NCI-H748 (cell line): ENCODE results near the gene ST6GALNAC3.

Experiments used
- DNase-seq: peaks from one replicate; lab custom pipeline; 2025; ENCODE audit not compliant: unreplicated experiment; lab: John Stamatoyannopoulos, UW

Gene ST6GALNAC3

GRCh38 chr1:76186554-76187170 lies 112.1 kb downstream of the ST6GALNAC3 start:
- peak; percentile 68 for DNase-seq

- DNase-seq: no peak
Measured at GRCh38 chr1:76187436-76187835, 112.9 kb downstream of the ST6GALNAC3 start.

DNA sequence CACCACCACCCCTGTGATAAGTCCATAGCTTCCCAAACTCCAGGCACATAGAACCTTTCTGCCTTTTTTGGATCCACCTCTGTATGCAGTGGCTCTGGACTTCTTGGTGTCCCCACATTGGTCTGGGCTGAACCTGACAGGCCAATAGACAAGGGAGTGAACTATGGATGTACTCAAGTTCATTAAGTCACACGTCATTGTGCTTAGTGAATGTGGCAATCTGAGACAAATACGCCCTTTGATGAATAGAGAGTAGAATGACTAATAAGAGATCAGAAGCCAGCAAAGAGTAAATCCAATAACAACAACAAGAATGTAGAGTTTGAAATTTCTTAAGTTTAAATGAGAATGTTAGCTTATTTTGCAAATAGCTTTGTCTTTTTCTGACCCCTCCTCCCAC lies 114.8 kb downstream of the ST6GALNAC3 start:
- DNase-seq: no peak

DNA sequence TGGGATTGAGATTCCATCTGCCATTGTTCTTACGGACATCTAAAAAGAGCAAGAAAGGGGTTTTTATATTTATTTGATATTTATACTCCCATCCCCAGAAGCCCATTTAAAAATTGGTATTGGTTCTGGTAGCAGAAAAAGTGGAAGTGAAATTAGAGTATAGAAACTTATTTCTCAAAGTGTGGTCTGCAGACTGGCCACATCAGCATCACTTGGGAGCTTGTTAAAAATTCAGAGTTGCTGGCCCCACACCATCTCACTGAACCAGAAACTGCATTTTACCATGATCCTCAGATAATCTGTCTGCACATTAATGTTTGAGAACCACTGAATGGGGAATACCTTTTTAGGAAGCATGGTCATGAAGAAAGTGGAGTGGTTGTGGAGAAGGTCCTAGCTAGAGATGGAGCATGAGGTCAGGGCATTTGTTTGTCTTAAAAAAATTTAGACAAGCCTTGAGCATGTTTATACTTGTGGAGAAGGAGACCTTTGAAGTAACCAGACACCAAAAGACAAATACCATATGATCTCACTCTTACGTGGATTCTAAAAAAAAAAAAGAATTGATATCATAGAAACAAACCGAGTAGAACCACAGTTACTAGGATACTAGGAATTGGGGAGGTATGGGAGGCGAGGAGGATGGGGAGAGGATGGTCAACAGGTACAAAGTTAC lies 116.3 kb downstream of the ST6GALNAC3 start:
- no peak for DNase-seq

- DNase-seq: no peak
Measured at GRCh38 chr1:76191561-76191960, 117.0 kb downstream of the ST6GALNAC3 start.

DNA sequence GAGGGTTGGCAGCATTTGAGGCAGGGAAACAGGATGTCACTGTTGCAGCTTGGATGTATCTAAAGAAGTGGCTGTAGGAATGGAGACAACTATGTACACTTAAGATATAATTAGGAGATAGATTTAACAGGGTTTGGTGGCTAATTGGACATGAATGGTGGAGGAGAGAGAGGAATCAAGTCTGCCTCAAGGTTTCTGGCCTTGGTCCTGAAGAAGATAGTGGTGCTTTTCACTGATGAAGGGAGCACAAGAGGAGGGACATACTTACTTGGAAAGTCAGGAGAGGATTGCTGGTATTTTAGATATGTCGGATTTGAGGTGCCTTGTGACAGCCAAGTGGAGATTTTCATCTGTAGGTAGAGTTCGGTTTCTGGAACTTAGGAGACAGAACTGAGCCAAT lies 123.9 kb downstream of the ST6GALNAC3 start:
- no peak for DNase-seq

DNA sequence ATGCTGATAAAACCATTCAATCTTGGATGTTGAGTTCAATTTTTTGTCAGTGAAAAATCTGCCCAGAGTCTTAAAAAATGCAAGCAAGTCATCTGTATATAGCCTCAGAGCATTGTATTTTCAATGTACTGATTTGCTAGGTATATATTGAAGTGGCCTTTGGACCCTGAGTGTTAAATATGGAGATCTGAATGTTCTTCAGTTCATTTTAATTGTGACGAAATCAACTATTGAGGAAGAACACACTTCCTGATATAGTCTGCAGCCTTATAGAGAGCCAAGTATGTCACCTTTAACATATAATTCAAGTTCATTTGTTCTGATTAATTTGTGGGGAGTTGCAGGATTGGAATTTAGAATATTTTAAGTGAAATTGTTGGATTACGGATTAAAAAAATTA lies 128.1 kb downstream of the ST6GALNAC3 start:
- DNase-seq: no peak

DNA sequence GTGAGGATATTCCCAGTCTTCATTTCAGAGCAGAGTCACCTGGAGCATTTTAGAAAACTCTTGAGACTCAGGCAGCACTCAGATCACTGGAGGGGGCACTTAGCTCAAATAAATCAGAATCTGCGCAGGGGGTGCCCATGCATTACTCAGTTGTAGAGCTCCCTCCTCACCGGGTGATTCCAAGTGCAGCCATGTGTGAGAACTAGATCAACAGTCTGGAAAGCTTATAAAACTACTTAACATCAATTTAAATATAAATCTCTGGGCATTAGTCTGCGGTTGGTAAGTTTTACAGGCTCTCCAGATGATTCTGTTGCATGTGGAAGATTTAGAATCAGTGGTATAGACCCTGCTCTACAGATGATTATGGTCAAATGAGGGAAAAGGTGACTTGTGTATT lies 128.6 kb downstream of the ST6GALNAC3 start:
- no peak for DNase-seq

- DNase-seq: no peak
Measured at GRCh38 chr1:76209238-76209637, 134.7 kb downstream of the ST6GALNAC3 start.

DNA sequence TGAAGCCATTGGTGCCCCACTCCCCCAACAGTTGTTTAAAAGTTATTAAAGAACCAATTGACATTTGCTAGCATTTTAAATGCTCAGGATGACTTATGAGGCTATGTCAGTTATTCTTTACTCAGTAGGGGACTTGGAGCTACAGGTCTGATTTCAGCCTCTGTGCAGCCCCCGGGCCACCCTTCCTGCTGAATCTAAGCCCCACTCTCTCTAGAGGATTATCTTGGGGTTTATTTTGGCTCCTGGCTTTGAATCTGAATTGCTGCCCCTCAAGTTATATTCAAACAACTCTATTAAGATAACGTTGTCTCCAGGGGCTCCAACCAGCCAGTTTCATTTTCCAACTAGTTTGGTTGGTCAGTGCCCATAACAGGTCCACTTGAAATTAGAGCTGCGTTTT lies 135.1 kb downstream of the ST6GALNAC3 start:
- no peak for DNase-seq

DNA sequence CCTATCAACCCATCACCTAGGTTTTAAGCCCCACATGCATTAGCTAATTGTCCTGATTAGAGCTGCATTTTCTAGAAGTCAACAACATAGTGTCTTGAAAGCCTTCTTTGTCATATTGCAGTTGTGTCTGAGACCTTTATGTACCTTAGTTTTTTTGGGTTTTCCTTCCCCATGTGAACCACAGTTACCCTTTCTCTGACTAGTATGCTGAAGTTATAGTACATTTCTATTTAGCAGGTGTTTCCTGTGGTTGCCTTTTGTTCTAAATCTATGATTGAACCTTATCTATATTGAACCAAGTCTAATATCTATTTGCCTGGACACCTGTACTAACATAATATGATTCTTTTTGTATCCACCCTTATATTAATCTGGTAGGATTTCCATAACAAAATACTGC lies 135.6 kb downstream of the ST6GALNAC3 start:
- DNase-seq: no peak

GRCh38 chr1:76218888-76219287 lies 144.3 kb downstream of the ST6GALNAC3 start:
- DNase-seq: no peak

DNA sequence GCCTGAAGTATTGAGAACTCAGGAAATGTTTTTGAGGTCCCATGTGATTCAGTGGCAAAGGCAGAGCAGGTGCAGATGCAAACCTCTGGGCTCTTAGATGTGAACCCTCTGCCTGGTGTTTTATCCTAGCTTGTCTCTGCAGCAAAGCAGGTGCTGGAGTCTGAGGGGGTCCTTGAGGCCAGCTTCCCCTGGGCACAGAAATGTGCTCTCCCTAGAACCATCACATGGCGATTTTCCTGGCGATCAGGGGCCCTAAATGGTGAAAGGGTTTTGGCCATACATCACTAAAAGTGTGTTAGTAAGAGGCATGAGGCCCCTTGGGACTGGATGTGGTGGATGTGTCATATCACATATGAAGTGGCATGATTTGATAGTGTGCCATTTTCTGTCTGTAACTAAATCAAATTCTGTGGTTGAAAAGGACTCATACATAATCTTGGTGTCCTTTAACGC lies 144.8 kb downstream of the ST6GALNAC3 start:
- DNase-seq: no peak

DNA sequence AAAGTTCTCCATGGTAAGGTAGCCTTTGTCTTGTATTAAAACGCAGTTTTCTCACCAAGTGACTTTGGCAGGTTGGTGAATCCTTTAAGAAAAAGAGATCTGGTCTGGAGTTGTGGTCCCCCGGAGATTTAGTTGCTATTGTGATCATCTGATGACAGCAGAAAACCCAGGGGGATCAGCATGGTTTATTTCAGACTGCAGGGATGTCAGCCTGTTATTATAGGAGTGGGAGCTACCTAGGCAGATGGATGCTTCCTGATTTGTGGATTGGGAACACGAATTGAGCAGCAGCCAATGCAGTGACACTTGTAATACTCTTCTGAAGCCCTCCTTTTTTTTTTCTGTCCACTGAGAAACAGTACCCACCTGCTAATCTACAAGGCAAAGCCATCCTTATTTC lies 150.2 kb downstream of the ST6GALNAC3 start:
- no peak for DNase-seq

DNA sequence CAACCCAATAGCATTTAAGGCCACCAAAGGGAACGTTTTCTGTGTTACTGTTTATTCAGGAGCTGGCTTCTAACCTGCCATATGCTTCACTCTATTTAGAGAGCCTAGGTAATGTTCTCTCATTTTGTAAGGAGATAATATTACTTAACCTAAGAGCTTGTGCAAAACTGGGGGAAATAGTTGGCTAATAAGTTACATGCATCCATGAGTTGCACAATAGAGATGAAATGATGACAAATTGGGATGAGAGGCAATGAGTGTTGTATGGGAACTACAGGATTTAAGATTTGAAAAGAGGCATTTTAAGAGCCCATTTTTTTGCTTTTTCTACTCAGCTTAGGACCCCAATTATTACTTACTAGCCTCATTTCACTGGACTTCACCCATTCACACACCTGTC lies 151.0 kb downstream of the ST6GALNAC3 start:
- no peak for DNase-seq

- DNase-seq: no peak
Measured at GRCh38 chr1:76227621-76228020, 153.1 kb downstream of the ST6GALNAC3 start.

- DNase-seq: peak; percentile 25
Measured at GRCh38 chr1:76229279-76230005, 154.9 kb downstream of the ST6GALNAC3 start.

DNA sequence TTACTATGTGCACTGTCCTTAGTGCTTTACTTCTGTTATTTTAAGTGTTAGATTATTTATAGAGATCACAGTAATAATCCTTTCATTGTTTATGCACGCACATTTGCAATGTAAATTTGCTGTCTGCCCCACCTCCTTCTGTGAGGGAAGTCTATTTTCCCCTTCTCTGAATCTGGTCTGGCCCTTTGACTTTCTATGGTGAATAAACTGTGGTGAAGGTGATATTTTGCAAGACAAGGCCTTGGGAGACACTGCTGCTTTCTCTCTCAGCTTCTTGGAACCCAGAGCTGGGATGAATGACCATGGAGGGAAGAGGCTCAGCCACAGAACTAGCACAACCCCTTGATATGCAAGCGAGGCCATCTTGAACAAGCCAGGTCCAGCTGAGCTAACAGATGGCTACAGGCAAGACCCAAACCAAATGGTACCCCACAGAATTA lies 156.3 kb downstream of the ST6GALNAC3 start:
- DNase-seq: no peak

- DNase-seq: no peak
Measured at GRCh38 chr1:76231320-76231719, 156.8 kb downstream of the ST6GALNAC3 start.

DNA sequence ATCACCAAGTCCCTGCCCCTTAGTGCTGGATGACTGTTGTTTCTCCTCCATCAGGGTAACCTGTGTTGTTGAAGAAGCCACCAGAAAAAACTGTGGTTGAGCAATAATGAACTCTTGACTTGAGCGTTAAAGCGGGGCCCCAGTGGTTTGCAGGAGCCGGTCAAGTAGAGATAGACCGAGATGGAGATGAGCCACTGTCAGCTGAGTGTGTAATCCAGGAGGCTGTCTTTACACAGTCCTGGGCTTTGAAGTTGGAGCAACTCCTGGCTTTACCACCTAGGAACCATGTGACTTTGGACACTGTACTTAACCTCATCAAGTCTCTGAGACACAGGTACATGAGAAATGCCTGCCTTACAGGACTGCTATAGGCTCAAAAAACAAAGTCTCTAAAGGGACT lies 158.1 kb downstream of the ST6GALNAC3 start:
- DNase-seq: no peak

DNA sequence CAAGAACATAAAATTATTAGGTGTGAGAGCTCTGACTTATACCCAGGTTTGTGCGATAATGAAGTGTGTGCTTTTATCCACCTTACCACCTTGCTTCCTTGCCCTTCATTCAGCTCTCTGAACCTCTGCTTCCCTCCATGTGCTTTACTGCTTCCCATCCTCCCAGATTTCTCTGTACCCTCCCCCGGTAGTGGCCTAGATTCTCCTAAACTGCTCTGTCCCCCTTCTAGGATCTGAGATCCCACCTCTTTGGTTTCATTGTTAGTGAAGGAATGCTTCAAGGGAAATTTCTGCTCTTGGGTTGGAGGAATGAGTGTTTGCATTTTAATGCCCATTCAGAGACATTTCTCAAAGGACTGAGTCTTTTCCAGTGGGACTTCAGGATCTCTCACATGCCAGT lies 159.5 kb downstream of the ST6GALNAC3 start:
- DNase-seq: no peak

DNA sequence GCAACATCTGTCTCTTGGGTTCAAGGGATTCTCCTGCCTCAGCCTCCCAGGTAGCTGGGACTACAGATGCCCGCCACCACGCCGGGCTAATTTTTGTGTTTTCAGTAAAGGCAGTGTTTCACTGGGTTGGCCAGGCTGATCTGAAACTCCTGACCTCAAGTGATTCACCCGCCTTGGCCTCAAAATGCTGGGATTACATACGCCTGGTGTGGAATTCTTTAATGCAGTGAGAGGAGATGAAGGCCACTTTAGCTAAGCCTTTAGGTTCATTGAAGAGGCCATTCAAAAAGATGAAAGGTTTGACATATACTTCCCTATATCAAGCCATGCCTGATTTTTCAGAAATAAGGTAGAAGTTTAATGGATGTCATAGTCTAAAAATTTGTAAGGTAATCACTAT lies 162.7 kb downstream of the ST6GALNAC3 start:
- DNase-seq: no peak
